K562 (cell line): ENCODE results near the gene CYS1. TPM values are rescaled to one million over a fixed set of nuclear protein-coding genes. Genes with fewer than 3 reads are reported as not detected.
A peak's percentile ranks its signal among the peaks of the same experiment; 100 is the strongest.

Experiments
- BCL6 ChIP-seq: fragments of 250-450 bp; sonication (Bioruptor Pico); IDR thresholded peaks from 2 replicates; pipeline ENCODE4 v1.4.0; 2020
- HDAC2 ChIP-seq: fragments of 450-650 bp; IDR thresholded peaks from 2 replicates; pipeline ENCODE4 v1.6.1; 2016; ENCODE audit warnings: mild to moderate bottlenecking
- HLTF ChIP-seq: fragments of 450-650 bp; IDR thresholded peaks from 2 replicates; pipeline ENCODE4 v1.6.1; 2016
- ILF3 ChIP-seq: fragments of 450-650 bp; IDR thresholded peaks from 2 replicates; pipeline ENCODE4 v1.6.1; 2018; ENCODE audit warnings: antibody characterized with exemption, mild to moderate bottlenecking, moderate library complexity, borderline replicate concordance
- KAT7 ChIP-seq: sonication (generic); formaldehyde crosslinking; IDR thresholded peaks from 2 replicates; pipeline ENCODE4 v1.8.0; 2022; ENCODE audit warnings: missing genetic modification reagents, mild to moderate bottlenecking, borderline replicate concordance
- SRSF9 ChIP-seq: fragments of 200-400 bp; formaldehyde crosslinking; IDR thresholded peaks from 2 replicates; pipeline ENCODE4 v1.6.1; 2017; ENCODE audit warnings: low read depth, low read length, borderline replicate concordance
- ZBTB40 ChIP-seq, 2 experiments: fragments of 450-650 bp in 1 of 2; sonication (generic) in 1 of 2; formaldehyde crosslinking in 1 of 2; IDR thresholded peaks; 2 replicates each; pipeline versions ENCODE4 v1.7.1 to v1.9.0; 2016 to 2022; ENCODE audit warnings: inconsistent platforms in 1 of 2, mild to moderate bottlenecking in 1 of 2, missing genetic modification reagents in 1 of 2
- ZNF41 ChIP-seq: fragments of 250-450 bp; sonication (Bioruptor Pico); conservative IDR thresholded peaks from 2 replicates; pipeline ENCODE4 v1.4.0; 2020; ENCODE audit warnings: mild to moderate bottlenecking
- ZNF518B ChIP-seq: fragments of 250-450 bp; sonication (Bioruptor Pico); IDR thresholded peaks from 2 replicates; pipeline ENCODE4 v1.5.0; 2021; ENCODE audit warnings: mild to moderate bottlenecking, moderate library complexity
- ZNF830 ChIP-seq: fragments of 250-450 bp; sonication (Bioruptor Pico); IDR thresholded peaks from 2 replicates; pipeline ENCODE4 v1.5.0; 2021; ENCODE audit warnings: mild to moderate bottlenecking
- polyA plus RNA-seq, 8 experiments: library from polyadenylated mRNA; depleted of rRNA in 4 of 8; stranded (reverse) in 5 of 8; unstranded in 3 of 8; fragments of >200 nt; fragmentation: Nextera tagmentation in 2 of 8; fragmentation: Illumina TruSeq in 1 of 8; extraction: Ambion mirVana in 2 of 8; extraction: Trizol in 1 of 8; gene quantifications; 2 replicates each; pipeline versions ENCODE4 v1.2.1 to v1.2.3, GENCODE V29; 2011 to 2014; ENCODE audit warnings: inconsistent platforms in 1 of 8, missing spikeins in 1 of 8
- total RNA-seq, 7 experiments: library from RNA; depleted of rRNA in 6 of 7; stranded (reverse); fragments of >200 nt in 6 of 7; fragmentation: Illumina TruSeq in 2 of 7; extraction: Trizol in 2 of 7; gene quantifications; 2 replicates each; pipeline versions ENCODE4 v1.2.1 to v1.2.3, GENCODE V29; 2011 to 2021; ENCODE audit warnings: low replicate concordance in 1 of 7
- TF ChIP-seq, protein P1 (sequence below): sonication (generic); formaldehyde crosslinking; IDR thresholded peaks from 2 replicates; pipeline ENCODE4 v1.9.0; 2022; ENCODE audit warnings: mild to moderate bottlenecking, missing genetic modification reagents

Gene CYS1
- total and polyA plus RNA-seq, 9 of the 15 experiments (the other 6 are each of a cell fraction or from before 2014, with no cell fraction given): 0.11 to 0.13 TPM; not detected in 7

DNA sequence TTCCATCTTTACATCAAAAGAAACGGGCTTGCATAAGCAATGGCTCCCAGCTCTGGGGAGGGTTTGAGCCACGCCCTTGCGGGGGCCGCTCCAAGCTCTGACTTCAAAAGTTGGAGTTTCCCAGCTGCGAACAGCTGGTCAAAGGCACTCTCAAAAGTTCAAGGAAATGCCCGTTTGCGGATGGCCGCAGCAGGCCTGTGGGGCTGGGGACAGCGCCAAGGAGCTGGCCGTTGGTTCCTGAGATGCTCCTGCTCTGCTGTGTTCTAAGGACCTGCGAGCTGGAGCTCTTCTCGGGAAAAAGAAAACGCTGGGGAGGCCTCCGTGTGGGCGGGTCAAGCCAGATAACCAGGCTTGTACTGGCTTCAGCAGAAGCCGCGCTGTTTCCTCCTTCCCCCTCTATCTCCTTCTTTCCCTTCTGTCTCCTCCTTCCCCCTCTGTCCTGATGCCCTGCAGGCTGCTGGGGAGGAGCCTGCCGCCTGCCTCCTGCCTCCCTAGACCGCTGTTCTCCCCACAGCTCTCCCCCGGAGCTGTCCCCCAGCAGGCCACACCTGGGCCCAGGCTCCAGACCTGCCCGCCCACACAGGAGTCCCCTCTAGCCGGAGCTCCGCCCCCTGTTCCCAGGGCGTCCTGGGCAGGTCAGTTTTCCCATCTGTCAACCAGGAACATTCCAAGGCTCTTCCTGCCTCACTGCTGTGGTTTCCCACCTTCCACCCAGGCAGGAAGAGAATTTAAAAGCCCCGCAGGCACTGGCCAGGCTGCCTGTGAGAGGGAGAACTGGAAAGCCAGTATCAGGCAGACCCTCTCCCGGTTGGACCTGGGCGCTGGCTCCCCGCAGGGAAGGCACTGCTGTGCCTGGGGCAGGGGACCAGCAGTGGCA is 22.7 kb downstream of the CYS1 start (continued):
- TF ChIP-seq ZBTB40 (IDR thresholded peaks at IDR 0.05) (no peak), ZBTB40 (CRISPR knock-in tag; IDR thresholded peaks at IDR 0.05) (no peak), SRSF9 (no peak), ILF3 (no peak), HDAC2 (peak; percentile 67; the same call in 1 of the 2 replicates), BCL6 (CRISPR knock-in tag) (no peak), ZNF41 (CRISPR knock-in tag) (no peak), KAT7 (CRISPR knock-in tag) (no peak), ZNF518B (no peak), ZNF830 (CRISPR knock-in tag) (no peak), HLTF (no peak)
- TF ChIP-seq, protein P1, sequence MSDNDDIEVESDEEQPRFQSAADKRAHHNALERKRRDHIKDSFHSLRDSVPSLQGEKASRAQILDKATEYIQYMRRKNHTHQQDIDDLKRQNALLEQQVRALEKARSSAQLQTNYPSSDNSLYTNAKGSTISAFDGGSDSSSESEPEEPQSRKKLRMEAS (CRISPR knock-in tag): 0 out of 2 replicates have a peak, but pooled peaks have one; percentile 54
